Measurements from ENCODE around the gene IL10RA.
"Not testable (repeated sequence)": the region's sequence is repeated elsewhere in the genome, so short reads cannot be mapped to it uniquely, and the experiment has no call there.

The IL10RA gene

DNA sequence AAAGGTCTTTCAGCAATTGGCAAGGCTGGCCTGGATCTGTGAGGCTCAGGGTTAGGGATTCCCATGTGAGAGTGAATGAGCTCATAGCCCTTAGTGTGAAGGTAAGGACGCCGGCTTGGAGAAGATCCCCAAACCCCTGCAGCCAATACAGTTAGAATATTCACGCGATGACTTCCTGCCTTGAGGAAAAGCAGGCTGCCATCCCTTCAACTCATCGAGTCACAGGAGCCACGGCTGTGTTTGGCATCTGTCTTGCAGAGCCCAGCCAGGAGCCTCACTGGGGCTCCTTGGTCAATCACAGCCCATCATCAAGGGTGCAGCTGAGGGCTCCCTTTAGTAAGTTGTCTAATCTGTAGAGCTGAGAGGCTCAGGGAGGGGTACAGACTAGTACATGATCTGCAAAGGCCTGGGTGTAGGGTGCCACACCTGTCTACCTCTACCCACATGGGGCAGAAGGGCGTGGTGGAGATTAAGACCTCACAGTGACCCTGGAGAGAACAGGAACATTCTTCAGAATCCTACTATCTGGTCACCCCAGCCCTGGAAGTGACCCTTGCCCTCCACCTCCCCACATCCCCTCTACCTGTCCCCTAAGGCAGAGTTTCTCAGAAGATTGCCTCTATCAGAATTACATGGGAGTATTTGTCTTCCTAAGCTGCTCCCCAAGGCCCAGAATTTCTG is 18.5 kb downstream of the IL10RA start:
- POLR2A ChIA-PET: no interaction called here
- TF ChIP-seq, protein P1, sequence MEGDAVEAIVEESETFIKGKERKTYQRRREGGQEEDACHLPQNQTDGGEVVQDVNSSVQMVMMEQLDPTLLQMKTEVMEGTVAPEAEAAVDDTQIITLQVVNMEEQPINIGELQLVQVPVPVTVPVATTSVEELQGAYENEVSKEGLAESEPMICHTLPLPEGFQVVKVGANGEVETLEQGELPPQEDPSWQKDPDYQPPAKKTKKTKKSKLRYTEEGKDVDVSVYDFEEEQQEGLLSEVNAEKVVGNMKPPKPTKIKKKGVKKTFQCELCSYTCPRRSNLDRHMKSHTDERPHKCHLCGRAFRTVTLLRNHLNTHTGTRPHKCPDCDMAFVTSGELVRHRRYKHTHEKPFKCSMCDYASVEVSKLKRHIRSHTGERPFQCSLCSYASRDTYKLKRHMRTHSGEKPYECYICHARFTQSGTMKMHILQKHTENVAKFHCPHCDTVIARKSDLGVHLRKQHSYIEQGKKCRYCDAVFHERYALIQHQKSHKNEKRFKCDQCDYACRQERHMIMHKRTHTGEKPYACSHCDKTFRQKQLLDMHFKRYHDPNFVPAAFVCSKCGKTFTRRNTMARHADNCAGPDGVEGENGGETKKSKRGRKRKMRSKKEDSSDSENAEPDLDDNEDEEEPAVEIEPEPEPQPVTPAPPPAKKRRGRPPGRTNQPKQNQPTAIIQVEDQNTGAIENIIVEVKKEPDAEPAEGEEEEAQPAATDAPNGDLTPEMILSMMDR (IDR thresholded peaks at IDR 0.05; ENCODE audit: control extremely low read depth, extremely low read depth, low read depth, missing control alignments): no peak
- CTCF ChIA-PET: interaction anchor here (2.1 to 5.8 kb wide), 3 partner anchors 8 to 49 kb away, joined by 8 to 21 read pairs (median 14); partner anchors contain the start of gene IL10RA
- DNase-seq (ENCODE audit: extremely low spot score): no peak

DNA sequence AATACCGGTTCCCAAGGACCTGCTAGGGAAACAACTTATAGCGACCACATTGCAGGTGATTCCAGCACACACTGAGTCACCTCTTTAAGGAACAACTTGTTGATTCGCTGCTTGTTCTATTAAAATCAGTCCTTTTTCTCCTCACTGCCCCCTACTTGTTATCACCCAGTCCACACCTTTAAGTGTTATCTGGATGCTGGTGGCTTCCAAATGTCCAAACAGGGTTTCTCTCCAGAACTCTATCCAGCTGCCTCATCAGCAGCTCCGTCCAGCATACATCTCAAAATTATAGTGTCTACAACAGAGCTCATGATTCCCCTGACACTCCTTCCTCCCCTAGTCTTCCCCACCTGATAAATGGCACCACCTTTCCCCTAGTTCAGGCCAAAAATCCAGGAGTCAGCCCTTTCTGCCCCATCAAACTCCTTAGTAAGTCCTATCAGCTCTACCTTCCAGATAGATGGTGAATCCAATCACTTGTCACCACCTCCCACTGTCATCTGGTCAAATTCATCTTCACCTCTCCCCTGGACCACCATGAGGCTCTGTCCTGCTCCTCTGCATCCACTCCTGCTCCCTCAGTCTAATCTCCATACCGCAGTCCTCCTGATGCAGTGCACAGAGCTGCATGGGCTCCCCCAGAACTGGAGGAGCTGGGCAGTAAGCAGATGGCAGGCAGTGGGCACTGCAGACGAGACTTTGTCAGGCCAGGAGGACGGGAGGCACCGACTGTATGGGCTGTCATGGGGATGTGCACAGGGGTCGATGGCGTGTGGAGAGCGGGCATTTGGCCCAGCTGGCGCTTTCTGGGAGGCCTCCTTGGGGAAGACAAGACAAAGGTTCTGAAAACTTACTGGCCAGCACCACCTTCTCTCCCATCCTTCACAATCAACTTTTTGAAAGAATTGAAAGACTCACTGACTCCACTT is 19.3 kb downstream of the IL10RA start:
- ChIA-PET POLR2A (interaction anchor here (0.7 kb wide), 1 partner anchor 17 kb away, joined by 3 read pairs; no protein-coding TSS in a partner anchor), CTCF (interaction anchor here (1.6 to 5.8 kb wide), 5 partner anchors 9 to 59 kb away, joined by 3 to 21 read pairs (median 8); partner anchors contain the start of gene IL10RA)
- DNase-seq (ENCODE audit: extremely low spot score): no peak
- TF ChIP-seq, protein P1 (IDR thresholded peaks at IDR 0.05; ENCODE audit: control extremely low read depth, extremely low read depth, low read depth, missing control alignments): no peak

DNA sequence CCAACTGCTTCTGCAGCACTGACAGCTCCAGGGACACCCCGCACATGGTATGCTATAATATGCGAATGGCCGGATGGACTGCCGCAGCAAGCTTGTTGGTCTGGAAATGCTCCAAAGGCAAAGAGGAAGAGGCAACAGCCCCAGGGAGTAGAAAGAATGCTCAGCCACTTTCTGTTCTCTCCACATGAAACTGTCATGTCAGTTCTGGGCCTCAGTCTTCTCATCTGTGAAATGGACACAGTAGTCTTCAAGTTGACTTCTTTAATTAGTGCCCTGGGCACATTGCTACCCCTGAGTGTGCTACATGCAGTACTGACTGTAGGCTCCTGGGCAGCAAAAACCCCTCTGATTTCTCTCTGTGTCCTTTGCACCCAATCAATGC is 19.9 kb downstream of the IL10RA start:
- ChIA-PET CTCF (interaction anchor here (1.6 to 3.1 kb wide), 4 partner anchors 9 to 59 kb away, joined by 3 to 14 read pairs (median 7); partner anchors contain the start of gene IL10RA), POLR2A (no interaction called here)
- TF ChIP-seq, protein P1 (IDR thresholded peaks at IDR 0.05; ENCODE audit: control extremely low read depth, extremely low read depth, low read depth, missing control alignments): no peak
- no peak for DNase-seq (ENCODE audit: extremely low spot score)

DNA sequence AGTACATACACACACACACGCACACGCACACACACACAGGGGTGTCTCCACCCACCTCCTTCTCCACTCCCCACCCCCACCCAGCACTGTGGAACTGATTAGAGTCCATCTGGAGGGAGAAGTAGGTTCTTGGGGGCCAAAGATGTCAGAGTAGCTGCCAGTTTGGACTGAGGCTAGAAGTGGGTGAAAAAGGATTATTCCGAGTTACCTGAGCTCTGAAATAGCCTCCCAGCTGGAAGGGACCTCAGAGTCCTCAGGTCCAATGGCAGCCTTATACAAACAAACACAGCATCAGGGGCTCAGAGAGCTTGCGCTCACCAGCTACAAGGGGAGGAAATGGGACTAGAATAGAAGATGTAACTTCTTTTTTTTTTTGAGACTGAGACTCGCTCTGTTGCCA is 20.8 kb downstream of the IL10RA start:
- TF ChIP-seq, protein P1 (IDR thresholded peaks at IDR 0.05; ENCODE audit: control extremely low read depth, extremely low read depth, low read depth, missing control alignments): no peak
- ChIA-PET CTCF (interaction anchor here (1.6 to 3.1 kb wide), 4 partner anchors 10 to 60 kb away, joined by 3 to 14 read pairs (median 7); partner anchors contain the start of gene IL10RA), POLR2A (interaction anchor here (0.5 kb wide), 1 partner anchor 25 kb away, joined by 4 read pairs; no protein-coding TSS in a partner anchor)
- DNase-seq (ENCODE audit: extremely low spot score): no peak

DNA sequence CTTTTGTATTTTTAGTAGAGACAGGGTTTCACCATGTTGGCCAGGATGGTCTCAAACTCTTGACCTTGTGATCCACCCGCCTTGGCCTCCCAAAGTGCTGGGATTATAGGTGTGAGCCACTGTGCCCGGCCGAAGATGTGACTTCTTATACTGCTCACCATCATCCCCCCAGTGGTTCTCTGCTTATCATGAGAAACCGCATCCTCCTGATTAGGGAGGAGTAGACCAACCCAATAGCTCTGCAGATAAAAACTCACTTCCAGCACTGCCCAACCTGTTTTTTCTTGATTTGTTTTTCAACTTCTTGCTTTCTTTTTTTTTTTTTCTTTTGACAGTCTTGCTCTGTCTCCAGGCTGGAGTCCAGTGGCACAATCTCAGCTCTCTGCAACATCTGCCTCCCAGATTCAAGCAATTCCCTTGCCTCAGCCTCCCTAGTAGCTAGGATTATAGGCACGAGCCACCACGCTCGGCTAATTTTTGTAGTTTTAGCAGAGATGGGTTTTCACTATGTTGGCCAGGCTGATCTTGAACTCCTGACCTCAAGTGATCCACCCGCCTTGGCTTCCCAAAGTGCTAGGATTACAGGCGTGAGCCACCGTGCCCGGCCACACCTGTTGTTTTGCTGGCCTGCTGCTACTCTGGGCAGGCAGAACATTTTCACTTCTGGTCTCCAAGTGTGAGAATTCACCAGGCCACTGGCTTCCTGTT is 21.5 kb downstream of the IL10RA start:
- POLR2A ChIA-PET: interaction anchor here (0.5 kb wide), 1 partner anchor 26 kb away, joined by 4 read pairs; no protein-coding TSS in a partner anchor
- not testable (repeated sequence) for DNase-seq (ENCODE audit: extremely low spot score)
- CTCF ChIA-PET: interaction anchor here (1.1 to 3.1 kb wide), 3 partner anchors 8 to 21 kb away, joined by 3 to 14 read pairs (median 4); partner anchors contain the start of gene IL10RA

DNA sequence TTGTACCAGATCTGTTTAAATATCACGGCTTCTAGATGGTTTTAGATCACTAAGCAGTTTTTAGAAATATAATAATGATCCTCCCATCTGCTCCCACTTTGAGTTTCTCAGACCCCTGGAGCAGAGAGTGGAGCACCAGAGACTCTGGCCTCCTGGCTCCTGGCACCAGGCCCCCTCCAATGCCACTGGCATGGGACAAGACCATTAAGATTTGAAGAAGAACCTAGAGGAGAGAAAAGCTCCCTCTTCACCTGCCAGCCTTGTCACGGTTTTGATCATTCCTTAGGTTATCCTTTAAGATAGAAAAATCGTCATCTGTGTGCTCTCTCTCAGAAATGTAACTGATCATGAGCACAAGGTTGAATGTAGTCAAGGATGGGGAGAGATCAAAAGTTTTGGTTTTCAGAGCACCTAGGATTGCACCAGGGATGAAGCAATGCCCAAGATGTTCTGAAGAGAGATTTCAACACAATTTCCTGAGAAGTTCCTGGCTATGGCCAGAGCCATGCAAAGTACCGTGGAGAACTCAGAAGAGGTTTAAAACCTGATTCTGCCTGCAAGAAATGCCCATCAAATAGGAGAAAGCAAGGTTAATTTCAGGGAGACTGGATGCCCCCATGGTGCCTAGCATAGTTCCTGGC is 22.2 kb downstream of the IL10RA start:
- DNase-seq (ENCODE audit: extremely low spot score): no peak
- ChIA-PET POLR2A (no interaction called here), CTCF (interaction anchor here (0.9 to 1.5 kb wide), 3 partner anchors 8 to 11 kb away, joined by 3 to 4 read pairs (median 3); no protein-coding TSS in a partner anchor)
- TF ChIP-seq, protein P1 (IDR thresholded peaks at IDR 0.05; ENCODE audit: control extremely low read depth, extremely low read depth, low read depth, missing control alignments): no peak

Data from GM10248 (cell line).